ENCODE data around the gene CPZ.

CPZ gene

DNA sequence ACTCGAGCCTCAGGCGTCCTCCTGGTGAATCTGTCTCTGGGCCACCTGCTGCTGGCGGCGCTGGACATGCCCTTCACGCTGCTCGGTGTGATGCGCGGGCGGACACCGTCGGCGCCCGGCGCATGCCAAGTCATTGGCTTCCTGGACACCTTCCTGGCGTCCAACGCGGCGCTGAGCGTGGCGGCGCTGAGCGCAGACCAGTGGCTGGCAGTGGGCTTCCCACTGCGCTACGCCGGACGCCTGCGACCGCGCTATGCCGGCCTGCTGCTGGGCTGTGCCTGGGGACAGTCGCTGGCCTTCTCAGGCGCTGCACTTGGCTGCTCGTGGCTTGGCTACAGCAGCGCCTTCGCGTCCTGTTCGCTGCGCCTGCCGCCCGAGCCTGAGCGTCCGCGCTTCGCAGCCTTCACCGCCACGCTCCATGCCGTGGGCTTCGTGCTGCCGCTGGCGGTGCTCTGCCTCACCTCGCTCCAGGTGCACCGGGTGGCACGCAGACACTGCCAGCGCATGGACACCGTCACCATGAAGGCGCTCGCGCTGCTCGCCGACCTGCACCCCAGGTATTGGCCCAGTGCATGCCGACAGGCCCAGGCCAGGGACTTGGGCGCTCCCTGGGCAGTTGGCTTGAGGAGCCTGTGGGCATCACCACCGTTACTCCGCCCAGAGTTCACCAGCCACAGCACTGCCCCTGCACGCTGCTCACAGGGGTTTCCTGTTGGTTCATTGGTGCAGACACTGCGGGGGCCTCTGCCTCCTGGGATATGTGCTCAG lies 11.3 kb upstream of the CPZ start:
- DNase-seq: no peak

DNA sequence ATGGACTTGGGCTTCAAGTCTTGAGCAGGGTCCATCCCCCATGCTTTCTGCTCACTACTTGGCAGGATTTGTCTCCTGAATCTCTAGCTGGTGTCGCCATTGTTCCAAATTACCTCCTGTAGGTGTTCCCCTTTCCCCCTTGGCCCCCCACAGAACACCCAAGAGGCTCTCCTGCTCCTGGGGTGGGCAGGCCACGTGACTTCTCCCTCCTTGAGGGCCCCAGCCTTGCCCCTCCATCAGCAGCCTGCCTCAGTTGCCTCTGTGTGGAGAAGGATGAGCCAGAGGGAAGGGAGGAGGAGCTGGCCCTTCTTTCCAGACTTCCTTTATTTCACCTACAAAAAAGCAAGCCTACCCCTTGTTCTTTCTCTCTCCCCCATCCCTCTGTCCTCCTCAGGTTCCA lies 10.5 kb upstream of the CPZ start:
- DNase-seq: no peak

DNA sequence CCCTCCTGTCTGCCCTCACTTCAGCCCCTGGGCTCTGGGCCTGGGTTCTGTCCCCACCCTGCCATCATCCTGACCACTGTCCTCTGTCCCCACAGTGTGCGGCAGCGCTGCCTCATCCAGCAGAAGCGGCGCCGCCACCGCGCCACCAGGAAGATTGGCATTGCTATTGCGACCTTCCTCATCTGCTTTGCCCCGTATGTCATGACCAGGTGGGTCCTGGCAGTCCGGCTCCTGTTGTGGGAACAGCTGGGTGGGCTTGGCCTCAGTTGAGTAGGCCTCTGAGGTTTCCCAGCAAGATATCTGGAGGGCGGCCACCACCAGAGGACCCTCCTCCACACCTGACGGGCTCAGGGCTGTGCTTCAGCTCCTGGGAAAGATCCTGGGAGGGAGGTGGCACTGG lies 10.1 kb upstream of the CPZ start:
- no peak for DNase-seq

DNA sequence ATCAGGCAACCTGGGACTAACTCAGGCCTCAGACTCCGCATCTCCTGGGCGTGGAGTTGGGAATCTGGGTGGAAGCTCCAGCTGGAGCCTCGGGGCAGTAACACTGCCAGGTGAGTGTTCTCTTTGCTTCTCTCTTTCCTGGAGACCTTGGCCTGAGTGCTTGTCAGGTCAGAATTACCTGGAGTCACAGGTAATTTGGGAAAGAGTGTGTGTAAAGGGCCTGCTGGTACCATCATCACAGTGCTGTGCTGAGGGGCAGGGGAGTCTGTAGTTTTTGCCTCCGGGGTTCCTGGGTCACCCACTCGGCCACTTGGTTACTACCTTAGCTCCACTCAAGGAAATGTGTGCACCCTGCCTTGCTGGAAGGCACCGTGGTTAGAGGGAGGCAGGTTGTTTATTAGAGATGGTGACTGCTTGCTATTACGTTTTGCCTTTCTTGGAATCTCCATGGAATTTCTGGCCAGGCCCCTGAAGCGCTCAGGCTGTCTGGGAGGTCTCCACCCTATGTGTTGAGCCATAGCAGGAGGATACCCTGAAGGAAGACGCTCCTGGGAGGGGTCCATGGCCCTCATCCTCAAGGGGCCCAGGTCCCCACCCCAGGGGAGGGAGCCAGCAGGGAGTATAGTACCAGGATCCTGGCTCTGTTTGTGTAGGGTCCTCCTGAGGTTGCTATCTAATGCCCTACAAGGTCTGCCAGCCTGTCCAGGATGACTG lies 9.5 kb upstream of the CPZ start:
- DNase-seq: no peak

- no peak for DNase-seq
Measured at GRCh38 chr4:8583655-8584025, 8.9 kb upstream of the CPZ start.

- DNase-seq: no peak
Measured at GRCh38 chr4:8585186-8585585, 7.4 kb upstream of the CPZ start.

DNA sequence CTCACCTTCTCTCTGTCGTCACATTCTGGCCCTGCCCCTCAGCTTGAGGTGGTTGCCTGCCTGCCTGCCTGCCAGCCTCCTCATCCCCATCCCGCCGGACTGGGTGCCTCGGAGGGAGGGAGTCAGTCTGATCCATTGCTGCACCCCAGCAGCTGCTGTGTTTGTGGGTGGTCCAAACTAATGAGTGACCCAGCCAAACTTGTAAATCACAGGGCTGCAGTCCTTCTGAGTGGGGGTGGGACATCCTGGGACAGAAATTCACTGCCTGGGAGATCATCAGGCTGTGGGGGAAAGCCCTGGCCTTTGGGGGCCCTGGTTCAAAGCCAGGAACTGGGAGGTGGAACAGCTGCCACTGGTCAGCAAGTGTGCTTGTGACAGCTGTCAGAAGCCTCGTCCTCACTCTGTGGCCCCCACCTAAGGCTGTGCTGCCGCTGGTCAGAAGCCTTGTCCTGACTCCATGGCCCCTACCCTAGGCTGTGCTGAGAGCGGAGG lies 6.8 kb upstream of the CPZ start:
- no peak for DNase-seq

- DNase-seq: no peak
Measured at GRCh38 chr4:8586246-8586645, 6.3 kb upstream of the CPZ start.

- DNase-seq: no peak
Measured at GRCh38 chr4:8586671-8587468, 5.7 kb upstream of the CPZ start.

DNA sequence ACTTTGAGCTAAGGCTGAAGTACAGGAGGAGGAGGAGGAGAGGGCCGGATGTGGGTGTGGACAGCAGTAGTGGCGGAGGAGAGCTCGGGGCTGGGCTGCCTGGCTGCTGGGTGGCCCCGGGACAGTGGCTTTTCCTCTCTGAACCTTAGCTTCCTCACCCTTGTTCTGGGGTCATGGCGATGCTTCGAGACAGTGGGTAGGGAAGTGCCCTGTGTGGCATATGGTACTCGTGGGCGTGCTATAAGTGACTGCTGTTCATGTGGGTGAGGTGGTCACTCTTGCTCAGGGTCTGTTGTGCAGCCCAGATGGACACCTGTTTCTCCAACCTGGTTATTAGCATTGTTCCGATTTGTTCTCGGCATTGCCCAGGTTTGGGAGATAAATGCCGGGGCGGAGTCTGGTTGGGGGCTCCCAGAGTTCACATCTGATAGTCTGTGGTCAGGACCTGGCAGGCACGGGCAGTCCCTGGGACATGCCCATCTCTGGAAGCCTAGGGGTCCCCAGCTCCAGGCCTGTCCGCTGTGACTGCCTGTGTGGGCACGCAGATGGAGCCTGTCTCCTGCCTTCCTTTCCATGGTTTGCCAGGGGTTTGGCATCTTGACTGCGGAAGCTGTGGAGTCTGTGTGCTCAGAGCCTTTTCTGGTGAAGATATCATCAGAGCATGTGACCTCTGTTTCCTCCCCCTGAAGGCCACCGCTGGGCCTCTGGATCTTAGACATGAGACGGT lies 4.9 kb upstream of the CPZ start:
- no peak for DNase-seq

- DNase-seq: no peak
Measured at GRCh38 chr4:8588196-8588470, 4.4 kb upstream of the CPZ start.

DNA sequence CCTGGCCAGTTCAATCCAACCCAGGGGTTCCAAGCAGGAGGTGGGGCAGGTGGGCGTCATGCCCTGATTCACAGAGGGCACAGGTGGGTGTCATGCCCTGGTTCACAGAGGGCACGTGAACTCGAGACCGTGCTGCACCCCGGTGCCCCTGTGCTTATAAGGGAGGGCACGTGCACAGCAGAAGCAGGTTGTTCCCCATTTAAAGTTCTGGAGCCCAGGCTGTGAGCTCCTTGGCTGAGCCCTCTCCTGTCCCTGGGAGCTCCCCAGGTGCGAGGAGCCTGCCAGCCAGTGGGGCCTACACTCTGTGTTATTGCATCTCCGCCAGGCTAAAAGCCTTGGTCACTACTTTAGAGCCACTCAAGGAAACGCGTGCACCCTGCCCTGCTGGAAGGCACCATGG lies 3.2 kb upstream of the CPZ start:
- DNase-seq: no peak

DNA sequence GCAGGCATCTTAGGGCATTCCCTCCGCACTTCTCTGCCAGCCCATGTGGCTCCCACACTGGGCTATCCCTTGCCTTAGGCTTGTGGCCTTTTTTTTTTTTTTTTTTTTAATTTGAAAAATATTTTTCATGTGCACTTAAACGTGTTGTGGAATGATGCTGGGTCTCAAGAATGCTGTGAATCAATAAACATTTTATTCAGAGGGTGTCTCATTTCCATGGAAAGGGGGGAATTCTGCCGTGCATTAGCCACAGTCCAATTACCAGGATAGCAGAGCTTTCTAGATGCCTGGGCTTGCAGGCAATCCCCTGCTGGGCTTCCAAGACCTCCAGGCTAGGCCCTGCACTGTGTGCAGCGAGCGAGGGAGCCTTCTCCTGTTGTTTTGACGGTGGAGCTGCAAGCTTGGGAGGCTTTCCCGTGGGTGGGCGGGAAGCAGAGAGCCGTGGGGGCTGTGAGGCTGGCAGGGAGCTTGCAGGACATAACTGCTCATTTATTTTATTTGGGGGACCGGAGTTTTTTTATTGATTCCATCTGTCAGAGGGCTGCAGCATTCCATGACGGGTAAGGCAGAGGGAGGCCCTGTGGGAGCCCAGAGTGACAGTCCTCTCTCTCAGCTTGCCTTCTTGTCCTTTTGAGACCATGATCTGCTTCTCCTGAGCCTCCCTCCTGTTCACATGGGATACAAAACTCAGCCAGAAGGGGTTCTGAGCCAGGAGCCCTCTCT lies 2.6 kb upstream of the CPZ start:
- DNase-seq: no peak

DNA sequence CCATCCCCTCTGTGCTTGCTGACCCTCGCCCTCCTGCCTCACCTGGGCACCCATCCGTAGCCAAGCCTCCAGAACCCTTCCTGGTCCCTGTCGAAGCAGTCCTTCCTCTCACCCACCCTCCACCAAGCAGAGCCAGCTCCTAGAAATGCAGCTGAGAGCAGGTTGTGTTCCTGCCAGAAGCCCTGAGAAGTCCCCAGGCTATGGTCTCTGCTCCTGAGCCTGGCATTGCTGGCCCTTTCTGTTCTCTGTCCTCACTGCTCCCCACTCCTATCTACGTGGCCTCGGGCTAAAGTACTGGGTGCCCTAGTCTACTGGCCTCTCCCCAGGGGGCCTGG lies 2.1 kb upstream of the CPZ start:
- DNase-seq: no peak

GRCh38 chr4:8591114-8591513 lies 1.5 kb upstream of the CPZ start:
- no peak for DNase-seq

DNA sequence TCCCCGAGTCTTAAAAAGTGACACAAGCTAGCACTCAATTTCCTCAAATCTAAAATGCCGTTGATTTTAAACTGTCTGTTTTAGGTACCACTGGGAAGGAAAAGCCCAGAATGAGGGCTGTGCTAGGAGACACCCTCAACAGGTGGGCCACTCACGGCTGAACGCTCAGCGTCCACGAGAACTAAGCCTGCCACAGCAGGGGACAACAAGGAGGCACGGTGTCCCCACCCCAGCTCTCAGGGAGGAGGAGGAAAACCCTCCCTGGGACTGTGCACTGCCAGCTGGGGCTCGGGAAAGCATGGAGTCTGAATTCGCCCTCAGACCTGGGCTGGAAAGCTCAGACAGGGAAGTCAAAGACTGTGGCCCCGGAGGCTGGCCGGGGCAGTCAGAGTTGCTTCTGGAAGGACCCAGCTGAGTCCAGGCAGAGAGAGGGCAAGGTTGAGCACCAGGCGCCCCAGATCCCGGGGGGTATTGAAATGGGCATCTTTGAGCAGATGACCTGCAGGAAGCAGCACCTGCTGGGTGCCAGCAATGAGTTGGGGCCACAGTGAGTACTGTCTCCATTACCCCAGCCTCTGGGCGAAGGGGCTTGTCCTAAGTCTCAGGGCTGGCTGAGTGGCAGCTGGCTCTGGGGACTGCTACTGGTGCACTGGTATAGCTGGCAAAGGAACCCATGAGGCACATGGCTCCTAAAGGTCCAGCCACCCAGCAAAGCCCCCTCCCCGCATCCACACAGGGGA lies 769 bp upstream of the CPZ start:
- DNase-seq: no peak

DNA sequence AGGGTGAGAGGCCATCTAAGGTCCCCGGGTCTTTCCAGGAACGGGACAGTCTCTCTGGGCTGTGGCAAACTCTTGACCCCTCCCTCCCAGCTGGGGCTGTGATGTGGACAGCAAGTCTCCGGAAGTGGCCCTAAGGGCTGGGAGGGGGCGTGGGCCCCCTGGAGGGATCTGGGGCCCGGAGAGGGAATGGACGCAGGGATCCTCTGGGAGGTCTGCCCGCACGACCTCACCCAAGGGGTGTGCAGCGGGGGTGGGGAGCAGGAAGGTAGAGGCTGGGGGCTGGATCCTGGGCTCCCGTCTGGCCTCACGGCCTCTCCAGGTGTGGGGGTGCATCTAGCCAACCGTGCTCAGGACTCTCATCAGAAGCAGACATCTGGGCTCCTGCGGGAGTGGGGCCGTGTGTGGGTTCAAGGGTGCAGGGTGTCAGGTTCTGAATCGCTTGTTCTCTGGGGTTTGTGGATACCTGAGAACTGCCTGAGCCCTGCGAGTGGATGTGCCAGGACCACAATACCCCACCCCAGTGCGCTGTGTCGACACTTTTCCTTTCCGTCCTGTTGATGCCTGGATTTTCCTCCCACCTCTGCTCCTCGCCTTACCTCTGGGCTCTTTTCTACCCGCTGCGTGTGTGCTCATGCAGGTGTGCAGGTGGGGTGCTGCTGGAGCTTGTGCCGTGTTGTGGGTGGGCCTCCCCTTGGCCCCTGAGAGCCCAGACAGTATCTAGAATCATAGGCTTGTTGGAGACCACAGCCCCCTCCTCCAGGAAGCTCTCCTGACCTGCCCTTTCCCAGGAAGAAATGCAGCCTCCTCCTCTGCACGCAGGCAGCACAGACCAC lies 915 bp downstream of the CPZ start:
- no peak for DNase-seq

GRCh38 chr4:8594097-8595038 lies 1.8 kb downstream of the CPZ start:
- DNase-seq: peak; percentile 50

DNA sequence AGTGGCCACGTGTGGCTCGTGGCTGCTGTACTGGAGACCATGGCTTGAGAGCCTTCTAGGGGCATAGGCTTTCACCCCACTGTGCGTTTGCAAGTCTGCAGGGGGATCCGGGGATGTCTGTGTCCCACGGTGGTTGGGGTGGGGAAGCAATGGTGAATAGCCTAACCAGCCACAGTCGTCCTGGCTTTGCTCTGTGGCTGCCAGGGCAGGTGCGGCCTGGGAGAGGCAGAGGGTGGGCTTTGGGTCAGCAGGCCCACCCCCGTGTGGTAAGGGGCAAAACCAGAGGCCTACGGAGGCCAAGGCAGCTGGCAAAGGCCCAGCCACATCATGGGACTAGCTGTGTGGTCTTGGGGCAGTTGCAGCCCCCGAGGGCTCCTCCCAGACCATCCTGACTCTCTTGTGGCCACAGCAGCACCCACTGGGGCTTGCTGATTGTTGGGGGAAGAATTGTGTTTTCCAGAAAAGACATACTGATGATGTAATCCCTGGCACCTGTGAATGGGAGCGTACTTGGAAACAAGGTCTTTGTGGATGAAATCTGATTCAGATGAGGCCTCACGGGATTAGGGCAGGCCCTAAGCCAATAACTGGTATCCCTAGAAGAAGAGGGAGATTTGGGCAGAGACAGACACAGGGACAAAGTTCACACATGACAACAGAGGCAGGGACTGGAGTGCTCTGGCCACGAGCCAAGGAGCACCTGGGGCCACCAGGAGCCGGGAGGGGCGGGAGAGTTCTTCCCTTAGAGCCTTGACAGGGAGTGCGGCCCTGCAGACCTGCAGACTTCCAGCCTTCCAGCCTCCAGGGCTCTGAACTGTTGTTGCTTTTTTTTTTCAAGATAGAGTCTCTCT lies 2.9 kb downstream of the CPZ start:
- DNase-seq: no peak
